ENCODE data around the gene PELI3.

PELI3 gene

DNA sequence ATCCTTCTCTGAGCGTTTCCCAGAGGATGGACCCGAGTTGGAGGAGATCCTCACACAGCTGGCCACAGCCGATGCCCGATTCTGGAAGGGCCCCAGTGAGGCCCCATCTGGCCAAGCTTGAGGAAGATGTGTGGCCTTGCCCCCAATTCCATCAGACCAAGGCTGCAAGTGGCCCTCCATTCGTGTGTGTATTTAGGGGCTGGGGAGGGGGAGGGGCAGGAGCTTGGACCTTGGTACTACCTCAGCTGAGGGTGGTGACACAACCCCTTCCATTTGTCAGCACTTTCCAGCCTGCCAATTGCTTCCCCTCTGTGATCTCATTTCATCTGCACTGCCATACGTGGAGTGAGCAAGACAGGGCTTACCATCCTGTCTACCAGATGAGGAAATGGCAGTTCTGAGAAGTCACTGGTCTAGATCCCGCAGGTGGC, 42.4 kb downstream of the PELI3 start:
- DNase-seq: no peak

DNA sequence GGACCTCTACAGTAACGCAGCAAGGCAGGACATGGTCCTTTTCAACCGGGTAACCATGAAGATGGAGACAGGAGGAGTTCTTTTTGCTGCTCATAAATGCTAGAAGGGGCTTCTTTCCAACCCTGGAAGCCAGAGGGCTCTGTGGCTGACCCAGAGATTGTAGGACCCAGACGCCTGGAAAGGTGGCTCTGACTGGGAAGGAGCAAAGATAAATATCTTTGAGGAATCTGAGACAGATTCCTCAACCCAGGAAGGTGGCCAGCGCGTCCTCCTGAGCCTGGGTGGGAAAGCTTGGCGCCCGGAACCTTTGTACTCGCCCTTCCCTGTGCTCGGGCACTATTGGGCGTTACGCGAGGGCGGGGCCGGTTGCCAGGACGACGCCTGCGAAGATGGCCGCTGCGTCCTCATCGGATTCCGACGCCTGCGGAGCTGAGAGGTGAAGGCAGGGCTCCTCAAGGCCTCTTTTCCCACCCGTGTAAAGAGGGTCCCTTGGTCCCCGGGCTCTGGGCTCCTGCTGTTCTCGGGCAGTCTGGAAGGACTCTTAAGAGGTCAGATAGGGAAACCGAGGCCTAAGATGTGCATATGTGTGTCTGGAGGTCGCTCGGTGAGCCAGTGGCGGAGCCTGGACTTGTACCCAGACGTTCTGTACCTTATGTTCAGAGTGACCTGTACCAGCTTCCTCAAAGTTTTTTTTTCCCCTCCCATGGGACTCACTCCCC, 43.7 kb downstream of the PELI3 start, which contains the start of gene BBS1:
Gene BBS1, plus strand, starts transcription at position 365 of the 719 bp plus-strand sequence. Its CDS starts 25 bp downstream, at position 390.
- DNase-seq: peak in 1 of 2 experiments; percentile 49

DNA sequence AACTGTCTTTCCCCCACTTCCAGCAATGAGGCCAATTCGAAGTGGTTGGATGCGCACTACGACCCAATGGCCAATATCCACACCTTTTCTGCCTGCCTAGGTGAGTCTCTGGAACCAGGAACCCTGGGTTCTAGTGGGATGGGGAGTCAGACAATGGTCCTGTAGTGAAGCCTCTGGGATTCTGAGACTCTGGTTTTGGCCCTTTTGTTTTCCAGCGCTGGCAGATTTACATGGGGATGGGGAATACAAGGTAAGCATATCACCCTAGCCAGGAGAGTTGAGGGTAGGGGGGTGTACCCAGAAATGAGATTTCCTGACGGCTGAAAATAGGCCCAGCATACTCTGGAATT, 44.3 kb downstream of the PELI3 start:
- no peak for DNase-seq

DNA sequence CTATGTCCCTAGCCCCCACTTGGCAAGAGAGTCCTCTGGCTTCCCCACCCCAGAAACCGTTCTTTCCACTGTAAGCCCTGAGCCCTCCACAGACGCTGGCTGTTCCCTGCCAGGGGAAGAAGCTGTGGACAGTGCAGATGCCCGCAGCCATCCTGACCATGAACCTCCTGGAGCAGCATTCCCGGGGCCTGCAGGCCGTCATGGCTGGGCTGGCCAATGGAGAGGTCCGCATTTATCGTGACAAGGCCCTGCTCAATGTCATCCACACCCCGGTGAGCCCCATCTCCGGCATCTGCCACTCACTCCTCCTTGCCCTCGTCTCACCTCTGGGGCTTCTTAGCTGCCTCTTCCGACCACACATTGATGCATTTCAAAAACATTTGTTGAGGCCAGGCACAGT, 56.9 kb downstream of the PELI3 start:
- DNase-seq: no peak

DNA sequence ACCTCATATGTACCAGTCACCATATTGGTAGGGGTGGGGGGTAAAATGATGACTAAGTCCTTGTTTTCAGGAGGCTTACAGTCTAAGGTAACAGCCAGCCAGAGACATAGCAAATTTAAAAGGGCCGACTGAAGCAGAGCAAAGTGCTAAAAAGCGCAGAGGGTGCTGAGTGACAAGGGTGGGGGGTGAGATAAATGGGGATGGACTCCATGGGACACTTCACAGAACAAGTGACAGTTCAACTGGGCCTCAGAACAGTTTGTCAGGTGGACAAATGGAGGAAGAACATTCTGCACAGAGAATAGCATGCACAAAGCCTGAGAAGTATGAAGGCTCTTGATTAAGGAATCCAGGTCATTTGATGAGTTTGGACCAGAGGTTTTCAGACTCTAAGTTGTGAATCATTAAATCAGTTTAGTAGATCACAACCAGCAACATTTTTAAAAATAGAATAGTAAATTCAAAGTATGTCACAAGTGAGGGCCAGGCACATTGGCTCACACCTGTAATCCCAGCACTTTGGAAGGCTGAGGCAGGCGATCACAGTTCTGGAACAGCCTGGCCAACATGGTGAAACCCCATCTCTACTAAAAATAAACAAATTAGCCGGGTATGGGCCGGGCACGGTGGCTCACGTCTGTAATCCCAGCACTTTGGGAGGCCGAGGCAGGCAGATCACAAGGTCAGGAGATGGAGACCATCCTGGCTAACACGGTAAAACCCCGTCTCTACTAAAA, 57.8 kb downstream of the PELI3 start:
- no peak for DNase-seq

Measured in cerebellar nuclear complex (tissue), 1 donor.